CD4-positive, alpha-beta memory T cell (primary cell): ENCODE results near the gene ZNRF1. TPM values are rescaled to one million over a fixed set of nuclear protein-coding genes. Genes with fewer than 3 reads are reported as not detected.
"Not testable (repeated sequence)": the region's sequence is repeated elsewhere in the genome, so short reads cannot be mapped to it uniquely, and the experiment has no call there.

ENCODE experiments used
- CTCF ChIA-PET: fragments of 350-600 bp; sonication (Branson Sonifier 250); formaldehyde crosslinking; loops from one replicate; lab custom pipeline; 2021; ENCODE audit warnings: inconsistent platforms; ENCODE audit not compliant: partially characterized antibody; lab: Charles Lee
- POLR2A ChIA-PET: fragments of 350-600 bp; sonication (Branson Sonifier 250); formaldehyde crosslinking; loops from one replicate; lab custom pipeline; 2021; ENCODE audit not compliant: partially characterized antibody; lab: Charles Lee
- DNase-seq, 5 donors: peaks; one replicate each; pipeline versions ENCODE4 v3.0.0 to v3.0.0-alpha.2; 2020 to 2022; ENCODE audit warnings: mixed read lengths in 1 of 5
- H3K27ac ChIP-seq: one replicate; pipeline ENCODE4 v1.7.0; 2013; ENCODE audit warnings: low read depth, low read length
- H3K27me3 ChIP-seq: 2 replicates; pipeline ENCODE4 v1.7.0; 2013; ENCODE audit warnings: mild to moderate bottlenecking, low read length, moderate library complexity; ENCODE audit not compliant: insufficient read depth
- H3K36me3 ChIP-seq: 2 replicates; pipeline ENCODE4 v1.7.0; 2013; ENCODE audit warnings: mild to moderate bottlenecking, low read length, moderate library complexity; ENCODE audit not compliant: insufficient read depth
- H3K4me1 ChIP-seq: 2 replicates; pipeline ENCODE4 v1.7.0; 2013; ENCODE audit warnings: mild to moderate bottlenecking, low read length, moderate library complexity; ENCODE audit not compliant: insufficient read depth
- H3K4me3 ChIP-seq, 2 donors: one replicate each; pipeline ENCODE4 v1.7.0; 2013; ENCODE audit warnings: low read length in 2 of 2, mild to moderate bottlenecking in 1 of 2
- H3K9me3 ChIP-seq, 2 donors: one replicate each; pipeline ENCODE4 v1.7.0; 2013; ENCODE audit warnings: low read length in 2 of 2, control low read depth in 1 of 2; ENCODE audit not compliant: control insufficient read depth in 1 of 2
- H3K27ac Mint-ChIP-seq, 7 donors: one replicate each; pipeline ENCODE4 v1.8.0; 2020 to 2021; ENCODE audit warnings: mixed read lengths in 7 of 7, mild to moderate bottlenecking in 6 of 7, inconsistent platforms in 3 of 7, moderate library complexity in 3 of 7
- H3K27me3 Mint-ChIP-seq, 2 donors: one replicate each; pipeline ENCODE4 v1.8.0; 2020 to 2021; ENCODE audit warnings: mixed read lengths in 2 of 2
- H3K36me3 Mint-ChIP-seq, 2 donors: one replicate each; pipeline ENCODE4 v1.8.0; 2020 to 2021; ENCODE audit warnings: mixed read lengths in 2 of 2, inconsistent platforms in 1 of 2, mild to moderate bottlenecking in 1 of 2
- H3K4me1 Mint-ChIP-seq, 4 donors: one replicate each; pipeline ENCODE4 v1.8.0; 2020 to 2021; ENCODE audit warnings: mixed read lengths in 4 of 4, mild to moderate bottlenecking in 1 of 4
- H3K4me3 Mint-ChIP-seq, 8 donors: one replicate each; pipeline ENCODE4 v1.8.0; 2020 to 2021; ENCODE audit warnings: mixed read lengths in 8 of 8, mild to moderate bottlenecking in 7 of 8, moderate library complexity in 6 of 8, inconsistent platforms in 3 of 8
- H3K9me3 Mint-ChIP-seq, 8 donors: one replicate each; pipeline ENCODE4 v1.8.0; 2020 to 2021; ENCODE audit warnings: mixed read lengths in 8 of 8, mild to moderate bottlenecking in 5 of 8, inconsistent platforms in 3 of 8, moderate library complexity in 1 of 8
- intact Hi-C: fragments of 100-400 bp; cut with micrococcal nuclease; formaldehyde crosslinking; loops from one replicate; pipeline ENCODE4 v1.15.1; 2023
- polyA plus RNA-seq, 2 donors: library from polyadenylated mRNA; unstranded; fragments of 300-500 nt; fragmentation: Illumina TruSeq; gene quantifications; one replicate each; pipeline ENCODE4 v1.2.3, GENCODE V29; 2021
- total RNA-seq, 2 experiments: library from RNA; stranded (reverse); gene quantifications; one replicate each; pipeline ENCODE4 v1.2.3, GENCODE V29; 2021

ZNRF1 gene
- total and polyA plus RNA-seq, 4 experiments from 2014 or later, result 3.4 to 9.5 (median 6.1) TPM

GRCh38 chr16:75007443-75007842 lies 8.6 kb downstream of the ZNRF1 start:
- Histone ChIP-seq H3K36me3 (no peaks in the 10 kb centered on the region), H3K4me3 (no peak overlapping the region), H3K27me3 (no peaks in the 10 kb centered on the region), H3K4me1 (peaks cover 15% of the 10 kb centered on the region), H3K27ac (no peak overlapping the region), H3K9me3 (no peaks in the 10 kb centered on the region)
- intact Hi-C loops, result no loop called here
- H3K9me3 Mint-ChIP-seq, result no peaks in the 10 kb centered on the region
- ChIA-PET CTCF (interaction anchor here (1.5 to 3.7 kb wide), 2 partner anchors 93 to 104 kb away, joined by 3 to 14 read pairs; no protein-coding TSS in a partner anchor), POLR2A (interaction anchor here (0.6 to 1.9 kb wide), 2 partner anchors 8 to 10 kb away, joined by 3 to 4 read pairs; partner anchors contain the start of gene ZNRF1)
- DNase-seq, result no peak
- H3K27ac Mint-ChIP-seq, result peak overlapping the region in 2 of 7 donors; percentile 26 to 47
- H3K4me3 Mint-ChIP-seq, result peak overlapping the region in 1 of 8 donors; percentile 36
- no peaks in the 10 kb centered on the region for H3K27me3 Mint-ChIP-seq
- peaks cover 10 to 12% (median 10%) of the 10 kb centered on the region in 4 donors for H3K4me1 Mint-ChIP-seq
- H3K36me3 Mint-ChIP-seq, result no peaks in the 10 kb centered on the region

GRCh38 chr16:75010427-75010826 lies 11.6 kb downstream of the ZNRF1 start:
- Mint-ChIP-seq H3K9me3 (no peaks in the 10 kb centered on the region), H3K4me1 (peaks cover 14 to 26% (median 17%) of the 10 kb centered on the region in 4 donors), H3K27me3 (no peaks in the 10 kb centered on the region), H3K4me3 (no peak overlapping the region), H3K27ac (no peak overlapping the region), H3K36me3 (no peaks in the 10 kb centered on the region)
- intact Hi-C loops, result no loop called here
- ChIA-PET CTCF (interaction anchor here (0.6 to 4.1 kb wide), 4 partner anchors 12 to 101 kb away, joined by 3 to 33 read pairs (median 7); partner anchors contain the start of gene ZNRF1), POLR2A (interaction anchor here (0.7 to 2.8 kb wide), 2 partner anchors 11 to 49 kb away, joined by 3 to 16 read pairs; partner anchors contain the start of gene ZNRF1)
- Histone ChIP-seq H3K4me1 (peaks cover 22% of the 10 kb centered on the region), H3K36me3 (no peaks in the 10 kb centered on the region), H3K27ac (no peak overlapping the region), H3K27me3 (no peaks in the 10 kb centered on the region), H3K9me3 (no peaks in the 10 kb centered on the region), H3K4me3 (no peak overlapping the region)
- DNase-seq, result no peak

DNA sequence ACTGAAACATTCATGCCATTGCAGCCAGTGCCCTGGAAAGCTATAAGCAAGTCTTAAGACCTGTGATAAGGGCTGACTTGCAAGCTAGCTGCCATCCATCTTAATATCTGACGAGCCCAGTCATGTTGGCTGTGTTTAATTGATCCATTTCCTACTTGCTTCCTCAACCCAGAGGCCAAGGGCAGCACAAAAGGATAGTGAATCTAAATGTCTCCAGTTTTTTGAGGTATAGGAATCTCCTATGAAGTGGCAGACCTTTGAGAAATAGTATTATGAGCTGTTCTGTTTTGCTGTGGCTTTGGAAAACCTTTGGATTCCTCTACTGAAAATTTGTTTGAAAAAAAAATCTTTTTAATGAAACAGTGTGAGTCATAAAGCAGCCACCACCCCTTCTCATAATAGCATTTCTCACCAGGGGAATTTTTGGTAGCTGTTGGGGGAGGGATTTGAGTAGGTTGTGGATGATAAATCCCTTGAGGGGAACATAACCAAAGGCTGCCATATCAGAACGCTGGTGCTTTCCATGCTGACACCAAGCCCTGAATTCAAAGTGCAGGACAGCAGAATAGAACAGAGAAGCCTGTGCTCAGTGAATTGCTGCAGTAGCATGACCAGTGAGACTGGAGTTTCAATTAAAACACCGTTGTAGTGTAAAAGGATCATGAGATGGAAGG lies 12.9 kb downstream of the ZNRF1 start:
- CTCF ChIA-PET, result interaction anchor here (0.8 to 4.1 kb wide), 11 partner anchors 10 to 100 kb away, joined by 3 to 33 read pairs (median 4); partner anchors contain the start of gene ZNRF1
- no peak overlapping the region for H3K4me3 ChIP-seq
- intact Hi-C loops, result no loop called here
- peak overlapping the region in 6 of 8 donors; percentile 63 to 85 (median 82) for H3K4me3 Mint-ChIP-seq
- H3K9me3 Mint-ChIP-seq, result no peaks in the 10 kb centered on the region
- peak overlapping the region; percentile 47 for H3K27ac ChIP-seq
- DNase-seq, result peak; percentile 13 to 78 (median 26)
- H3K4me1 ChIP-seq, result peaks cover 22% of the 10 kb centered on the region
- H3K27me3 ChIP-seq, result no peaks in the 10 kb centered on the region
- H3K4me1 Mint-ChIP-seq, result peaks cover 14 to 26% (median 17%) of the 10 kb centered on the region in 4 donors
- POLR2A ChIA-PET, result interaction anchor here (0.9 to 2.8 kb wide), 2 partner anchors 13 to 63 kb away, joined by 3 to 16 read pairs; partner anchors contain the start of gene ZNRF1
- H3K27ac Mint-ChIP-seq, result peak overlapping the region; percentile 67 to 94 (median 91)
- no peaks in the 10 kb centered on the region for H3K9me3 ChIP-seq
- no peaks in the 10 kb centered on the region for H3K36me3 Mint-ChIP-seq
- no peaks in the 10 kb centered on the region for H3K27me3 Mint-ChIP-seq
- no peaks in the 10 kb centered on the region for H3K36me3 ChIP-seq

DNA sequence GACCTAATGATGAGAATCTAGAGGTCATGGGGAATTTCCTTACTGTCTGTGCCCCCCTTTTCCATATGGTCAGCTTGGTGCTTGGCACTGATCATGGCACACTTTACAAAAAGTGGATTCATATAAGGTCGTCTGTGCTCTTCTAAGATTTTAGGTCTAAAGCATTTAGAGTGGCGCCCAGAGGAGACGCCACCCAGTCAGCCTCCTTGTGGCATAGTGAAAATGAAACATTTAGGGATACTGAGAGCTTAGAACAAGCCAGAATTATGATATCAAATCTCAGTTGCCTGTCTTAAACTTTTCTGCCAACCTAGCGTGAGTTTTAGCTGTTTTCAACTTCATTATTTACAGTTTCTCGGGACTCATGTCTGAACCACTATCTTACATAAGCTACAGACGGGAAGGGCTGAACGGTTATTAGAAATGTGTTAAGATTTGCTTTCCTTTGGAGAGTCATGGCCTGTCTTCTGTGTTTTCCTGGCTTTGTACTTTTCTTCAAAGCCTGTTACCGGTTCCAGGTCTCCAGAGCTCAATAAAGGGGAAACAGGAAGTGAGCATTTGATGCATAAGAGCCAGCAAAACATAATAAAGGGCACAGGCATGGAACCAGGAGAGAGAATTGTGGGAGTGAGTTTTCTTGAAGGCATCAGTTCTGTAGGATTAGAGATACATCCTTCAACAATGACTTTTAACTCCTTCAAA lies 13.7 kb downstream of the ZNRF1 start:
- peak in 1 of 5 donors; percentile 18 for DNase-seq
- Mint-ChIP-seq H3K4me3 (peak overlapping the region; percentile 63 to 85 (median 76)), H3K9me3 (no peaks in the 10 kb centered on the region), H3K4me1 (peaks cover 14 to 26% (median 18%) of the 10 kb centered on the region in 4 donors), H3K27ac (peak overlapping the region; percentile 67 to 94 (median 91)), H3K36me3 (no peaks in the 10 kb centered on the region), H3K27me3 (no peaks in the 10 kb centered on the region)
- POLR2A ChIA-PET, result interaction anchor here (0.9 to 2.8 kb wide), 3 partner anchors 13 to 97 kb away, joined by 4 to 16 read pairs (median 4); partner anchors contain the start of gene ZNRF1
- Histone ChIP-seq H3K4me3 (peak overlapping the region in 1 of 2 donors; percentile 8), H3K9me3 (no peaks in the 10 kb centered on the region), H3K36me3 (no peaks in the 10 kb centered on the region), H3K27ac (peak overlapping the region; percentile 47), H3K27me3 (no peaks in the 10 kb centered on the region), H3K4me1 (peaks cover 22% of the 10 kb centered on the region)
- intact Hi-C loops, result no loop called here
- CTCF ChIA-PET, result interaction anchor here (0.8 to 4.1 kb wide), 8 partner anchors 13 to 99 kb away, joined by 3 to 33 read pairs (median 4); partner anchors contain the start of gene ZNRF1

GRCh38 chr16:75013123-75013522 lies 14.3 kb downstream of the ZNRF1 start:
- H3K27me3 ChIP-seq, H3K27me3 Mint-ChIP-seq: not testable (repeated sequence)

DNA sequence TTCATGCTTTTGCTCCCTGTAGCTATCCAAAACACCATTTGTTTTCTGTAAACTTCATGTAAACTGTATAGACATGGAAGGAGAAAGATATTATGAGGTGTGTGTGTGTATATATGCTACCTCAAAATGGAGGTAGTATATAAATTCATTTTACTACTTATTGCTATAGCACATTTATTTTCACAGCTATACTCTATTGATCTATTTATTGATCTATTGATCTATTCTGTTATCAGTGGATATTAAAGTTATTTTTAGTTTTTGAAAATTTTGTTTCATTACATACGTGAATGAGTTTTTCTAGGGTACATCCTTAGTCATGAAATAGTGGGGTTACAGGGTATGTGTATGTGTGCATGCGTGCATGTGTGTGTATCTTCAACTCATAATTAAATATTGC lies 15.5 kb downstream of the ZNRF1 start:
- H3K27me3 ChIP-seq, result no peaks in the 10 kb centered on the region
- no peak for DNase-seq
- H3K9me3 Mint-ChIP-seq, result no peaks in the 10 kb centered on the region
- CTCF ChIA-PET, result interaction anchor here (1.0 to 1.1 kb wide), 2 partner anchors 13 to 98 kb away, joined by 3 to 4 read pairs; no protein-coding TSS in a partner anchor
- peaks cover 22% of the 10 kb centered on the region for H3K4me1 ChIP-seq
- no peaks in the 10 kb centered on the region for H3K36me3 Mint-ChIP-seq
- peaks cover 14 to 26% (median 21%) of the 10 kb centered on the region in 4 donors for H3K4me1 Mint-ChIP-seq
- H3K4me3 ChIP-seq, result no peak overlapping the region
- POLR2A ChIA-PET, result no interaction called here
- no peaks in the 10 kb centered on the region for H3K9me3 ChIP-seq
- H3K27ac ChIP-seq, result no peak overlapping the region
- no peaks in the 10 kb centered on the region for H3K27me3 Mint-ChIP-seq
- intact Hi-C loops, result no loop called here
- H3K4me3 Mint-ChIP-seq, result peak overlapping the region in 1 of 8 donors; percentile 1
- no peaks in the 10 kb centered on the region for H3K36me3 ChIP-seq
- H3K27ac Mint-ChIP-seq, result peak overlapping the region in 2 of 7 donors; percentile 40 to 47

More at GRCh38 chr16:75013123-75013522, 14.3 kb downstream of the ZNRF1 start:
- H3K9me3 Mint-ChIP-seq, H3K36me3 Mint-ChIP-seq, H3K4me3 ChIP-seq, DNase-seq, H3K9me3 ChIP-seq, intact Hi-C loops, H3K36me3 ChIP-seq: not testable (repeated sequence)
- Histone ChIP-seq H3K4me1 (peaks cover 22% of the 10 kb centered on the region), H3K27ac (peak overlapping the region; percentile 47)
- Mint-ChIP-seq H3K27ac (peak overlapping the region in 4 of 7 donors; percentile 23 to 91 (median 52)), H3K4me1 (peaks cover 14 to 26% (median 20%) of the 10 kb centered on the region in 4 donors), H3K4me3 (peak overlapping the region in 2 of 8 donors; percentile 68 to 85)
- POLR2A ChIA-PET, result interaction anchor here (0.9 to 2.8 kb wide), 3 partner anchors 14 to 97 kb away, joined by 4 to 16 read pairs (median 4); partner anchors contain the start of gene ZNRF1
- CTCF ChIA-PET, result interaction anchor here (1.2 to 4.1 kb wide), 5 partner anchors 12 to 98 kb away, joined by 3 to 33 read pairs (median 4); partner anchors contain the start of gene ZNRF1
